22Rv1 (cell line): ENCODE results near the gene ABCC6.

Experiments used
- H3K27ac ChIP-seq: fragments of 450-650 bp; 2 replicates; pipeline ENCODE4 v1.5.1; 2017
- ZFX ChIP-seq: fragments of 450-650 bp; IDR thresholded peaks from 2 replicates; pipeline ENCODE4 v1.6.1; 2017; ENCODE audit warnings: antibody characterized with exemption, borderline replicate concordance
- TF ChIP-seq, protein P1 (sequence below): fragments of 450-650 bp; IDR thresholded peaks from 2 replicates; pipeline ENCODE4 v1.5.1; 2017; ENCODE audit warnings: mild to moderate bottlenecking

ABCC6 gene

GRCh38 chr16:16099320-16099719 lies 124.0 kb downstream of the ABCC6 start:
- no peak for TF ChIP-seq ZFX
- TF ChIP-seq, protein P1, sequence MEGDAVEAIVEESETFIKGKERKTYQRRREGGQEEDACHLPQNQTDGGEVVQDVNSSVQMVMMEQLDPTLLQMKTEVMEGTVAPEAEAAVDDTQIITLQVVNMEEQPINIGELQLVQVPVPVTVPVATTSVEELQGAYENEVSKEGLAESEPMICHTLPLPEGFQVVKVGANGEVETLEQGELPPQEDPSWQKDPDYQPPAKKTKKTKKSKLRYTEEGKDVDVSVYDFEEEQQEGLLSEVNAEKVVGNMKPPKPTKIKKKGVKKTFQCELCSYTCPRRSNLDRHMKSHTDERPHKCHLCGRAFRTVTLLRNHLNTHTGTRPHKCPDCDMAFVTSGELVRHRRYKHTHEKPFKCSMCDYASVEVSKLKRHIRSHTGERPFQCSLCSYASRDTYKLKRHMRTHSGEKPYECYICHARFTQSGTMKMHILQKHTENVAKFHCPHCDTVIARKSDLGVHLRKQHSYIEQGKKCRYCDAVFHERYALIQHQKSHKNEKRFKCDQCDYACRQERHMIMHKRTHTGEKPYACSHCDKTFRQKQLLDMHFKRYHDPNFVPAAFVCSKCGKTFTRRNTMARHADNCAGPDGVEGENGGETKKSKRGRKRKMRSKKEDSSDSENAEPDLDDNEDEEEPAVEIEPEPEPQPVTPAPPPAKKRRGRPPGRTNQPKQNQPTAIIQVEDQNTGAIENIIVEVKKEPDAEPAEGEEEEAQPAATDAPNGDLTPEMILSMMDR = no peak
- H3K27ac ChIP-seq = no peak overlapping the region
